HG02588 (cell line): ENCODE measurements around the gene POU6F1.

Experiments
- ATAC-seq: cut with Tn5 transposase; IDR thresholded peaks from one replicate; pipeline ENCODE4 v1.9.1; 2021; ENCODE audit warnings: mild to moderate bottlenecking, moderate library complexity; ENCODE audit not compliant: unreplicated experiment

POU6F1 gene

GRCh38 chr12:51171884-51172514 lies 45.9 kb downstream of the POU6F1 start:
- peak; percentile 4 for ATAC-seq

GRCh38 chr12:51163795-51164194 lies 54.1 kb downstream of the POU6F1 start:
- ATAC-seq: no peak

- no peak for ATAC-seq
Observed at GRCh38 chr12:51162217-51162616, 55.6 kb downstream of the POU6F1 start.

GRCh38 chr12:51160814-51161459 lies 56.9 kb downstream of the POU6F1 start:
- no peak for ATAC-seq

DNA sequence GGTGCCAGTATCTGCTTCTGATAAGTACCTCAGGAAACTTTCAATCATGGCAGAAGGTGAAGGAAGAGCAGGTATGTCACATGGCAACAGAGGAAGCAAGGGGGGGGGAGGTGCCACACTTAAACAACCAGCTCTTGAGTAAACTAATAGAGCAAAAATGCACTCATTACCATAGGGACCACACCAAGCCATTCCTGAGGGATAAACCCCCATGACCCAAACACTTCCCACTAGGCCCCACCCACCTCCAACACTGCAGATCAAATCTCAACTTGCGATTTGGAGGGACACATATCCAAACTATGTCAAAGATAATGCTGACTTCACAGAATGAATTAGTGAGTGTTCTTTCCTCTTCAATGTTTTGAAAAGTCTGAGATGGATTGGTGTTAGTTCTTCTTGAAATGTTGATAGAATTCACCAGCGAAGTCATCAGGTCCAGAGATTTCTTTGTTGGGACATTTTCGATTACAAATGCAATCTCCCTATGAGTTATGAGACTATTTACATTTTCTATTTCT lies 61.6 kb downstream of the POU6F1 start:
- no peak for ATAC-seq

DNA sequence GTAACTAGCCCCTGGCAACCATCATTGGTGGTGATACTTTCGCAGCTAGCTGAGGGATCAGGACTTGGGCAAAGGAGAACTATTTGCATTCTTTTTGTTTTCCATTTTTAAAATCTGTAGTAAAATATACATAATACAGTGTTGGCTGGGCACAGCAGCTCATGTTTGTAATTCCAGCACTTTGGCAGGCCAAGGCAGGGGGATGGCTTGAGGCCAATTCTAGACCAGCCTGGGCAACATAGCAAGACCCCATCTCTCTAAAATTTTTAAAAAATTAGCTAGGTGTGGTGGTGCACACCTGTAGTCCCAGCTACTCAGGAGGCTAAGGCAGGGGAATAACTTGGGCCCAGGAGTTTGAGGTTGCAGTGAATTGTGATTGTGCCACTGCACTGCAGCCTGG lies 64.9 kb downstream of the POU6F1 start:
- ATAC-seq: no peak

GRCh38 chr12:51150777-51151176 lies 67.1 kb downstream of the POU6F1 start:
- no peak for ATAC-seq

DNA sequence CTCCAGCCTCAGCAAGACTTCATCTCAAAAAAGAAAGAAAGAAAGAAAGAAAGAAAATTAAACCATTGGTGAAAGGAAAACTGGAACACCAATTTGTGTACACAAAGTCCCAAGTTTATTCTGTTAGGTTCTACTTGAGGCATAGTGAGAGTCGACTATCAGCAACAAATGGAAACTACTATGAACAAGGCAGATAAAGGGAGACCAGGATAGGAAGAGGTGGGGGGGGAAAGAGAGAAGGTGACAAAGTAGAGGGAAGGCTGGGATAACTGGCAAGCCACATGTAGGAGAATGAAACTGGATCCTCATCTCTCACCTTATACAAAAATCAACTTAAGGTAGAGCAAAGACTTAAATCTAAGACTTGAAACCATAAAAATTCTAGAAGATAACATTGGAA lies 70.6 kb downstream of the POU6F1 start:
- no peak for ATAC-seq

GRCh38 chr12:51139292-51139844 lies 78.5 kb downstream of the POU6F1 start:
- no peak for ATAC-seq
